22Rv1 (cell line): ENCODE measurements around the gene POLR2L.
A peak's percentile ranks its signal among the peaks of the same experiment; 100 is the strongest.

Experiments used
- H3K27ac ChIP-seq: fragments of 450-650 bp; 2 replicates; pipeline ENCODE4 v1.5.1; 2017
- ZFX ChIP-seq: fragments of 450-650 bp; IDR thresholded peaks from 2 replicates; pipeline ENCODE4 v1.6.1; 2017; ENCODE audit warnings: antibody characterized with exemption, borderline replicate concordance
- TF ChIP-seq, protein P1 (sequence below): fragments of 450-650 bp; IDR thresholded peaks from 2 replicates; pipeline ENCODE4 v1.5.1; 2017; ENCODE audit warnings: mild to moderate bottlenecking

The POLR2L gene

DNA sequence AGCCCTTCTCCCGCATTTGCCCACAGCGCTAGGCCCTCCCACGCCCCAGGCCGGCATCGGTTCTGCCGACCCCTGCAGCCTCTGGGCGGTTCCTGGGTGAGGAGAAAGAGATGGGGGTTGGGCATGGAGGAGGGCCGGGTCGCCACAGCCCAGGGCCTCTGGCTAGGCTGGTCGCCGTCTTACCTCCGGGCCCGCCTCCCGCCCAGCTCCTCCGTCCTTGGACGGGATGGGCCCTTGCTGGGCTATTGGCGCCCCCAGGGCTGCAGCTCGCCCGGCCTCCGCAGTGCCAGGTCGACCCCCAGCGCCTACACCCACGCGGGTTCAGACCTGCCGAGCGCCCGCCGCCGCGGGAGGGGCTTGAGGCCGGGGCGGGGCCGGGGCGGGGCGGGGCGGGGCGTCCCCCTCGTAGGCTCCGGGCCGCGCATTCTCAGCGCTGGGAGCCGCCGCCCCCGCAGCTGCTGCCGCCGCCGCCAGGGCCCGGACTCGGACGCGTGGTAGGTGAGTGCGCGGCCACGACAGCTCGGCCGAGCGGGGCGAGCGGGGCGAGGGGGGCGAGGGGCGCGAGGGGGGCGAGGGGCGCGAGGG, 9.7 kb downstream of the POLR2L start, which contains the start of gene CD151:
CD151 (plus strand) TSS at position 424 of the 585 bp plus-strand sequence. CDS start 3,118 bp downstream, outside the sequence.
- peak within 1 kb of the TSS; percentile 96 for H3K27ac ChIP-seq
- TF ChIP-seq, protein P1, sequence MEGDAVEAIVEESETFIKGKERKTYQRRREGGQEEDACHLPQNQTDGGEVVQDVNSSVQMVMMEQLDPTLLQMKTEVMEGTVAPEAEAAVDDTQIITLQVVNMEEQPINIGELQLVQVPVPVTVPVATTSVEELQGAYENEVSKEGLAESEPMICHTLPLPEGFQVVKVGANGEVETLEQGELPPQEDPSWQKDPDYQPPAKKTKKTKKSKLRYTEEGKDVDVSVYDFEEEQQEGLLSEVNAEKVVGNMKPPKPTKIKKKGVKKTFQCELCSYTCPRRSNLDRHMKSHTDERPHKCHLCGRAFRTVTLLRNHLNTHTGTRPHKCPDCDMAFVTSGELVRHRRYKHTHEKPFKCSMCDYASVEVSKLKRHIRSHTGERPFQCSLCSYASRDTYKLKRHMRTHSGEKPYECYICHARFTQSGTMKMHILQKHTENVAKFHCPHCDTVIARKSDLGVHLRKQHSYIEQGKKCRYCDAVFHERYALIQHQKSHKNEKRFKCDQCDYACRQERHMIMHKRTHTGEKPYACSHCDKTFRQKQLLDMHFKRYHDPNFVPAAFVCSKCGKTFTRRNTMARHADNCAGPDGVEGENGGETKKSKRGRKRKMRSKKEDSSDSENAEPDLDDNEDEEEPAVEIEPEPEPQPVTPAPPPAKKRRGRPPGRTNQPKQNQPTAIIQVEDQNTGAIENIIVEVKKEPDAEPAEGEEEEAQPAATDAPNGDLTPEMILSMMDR, result no peak
- no peak for TF ChIP-seq ZFX

DNA sequence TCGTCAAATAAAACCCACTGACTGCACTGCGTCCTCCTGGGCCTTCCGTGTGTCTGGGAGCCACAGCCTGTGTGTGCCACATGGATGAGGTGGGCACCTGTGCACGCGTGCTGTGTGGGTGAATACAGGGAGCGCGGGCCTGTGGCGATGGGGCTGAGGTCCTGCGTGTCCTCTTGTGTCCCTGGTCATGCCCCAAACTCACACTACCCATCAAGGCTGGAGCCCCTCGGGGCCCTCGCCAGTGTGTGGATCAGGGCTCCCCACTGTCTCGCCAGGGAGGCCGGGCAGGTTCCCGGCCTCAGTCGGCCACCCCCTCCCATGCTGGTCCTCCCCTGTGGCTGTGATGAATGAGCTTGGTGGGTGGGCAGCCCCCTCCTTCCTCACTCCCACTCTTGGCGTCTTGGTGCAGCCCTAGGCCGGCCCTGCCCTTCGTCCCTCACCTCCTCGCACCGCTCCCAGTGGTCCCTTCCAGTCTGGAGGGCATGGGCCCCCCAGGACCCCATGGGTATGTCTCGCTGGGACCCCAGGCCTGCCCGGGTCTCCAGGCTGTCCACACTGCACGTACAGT, 10.3 kb downstream of the POLR2L start:
- TF ChIP-seq, protein P1, result no peak
- TF ChIP-seq ZFX, result no peak
- H3K27ac ChIP-seq, result peak overlapping the region; percentile 96

DNA sequence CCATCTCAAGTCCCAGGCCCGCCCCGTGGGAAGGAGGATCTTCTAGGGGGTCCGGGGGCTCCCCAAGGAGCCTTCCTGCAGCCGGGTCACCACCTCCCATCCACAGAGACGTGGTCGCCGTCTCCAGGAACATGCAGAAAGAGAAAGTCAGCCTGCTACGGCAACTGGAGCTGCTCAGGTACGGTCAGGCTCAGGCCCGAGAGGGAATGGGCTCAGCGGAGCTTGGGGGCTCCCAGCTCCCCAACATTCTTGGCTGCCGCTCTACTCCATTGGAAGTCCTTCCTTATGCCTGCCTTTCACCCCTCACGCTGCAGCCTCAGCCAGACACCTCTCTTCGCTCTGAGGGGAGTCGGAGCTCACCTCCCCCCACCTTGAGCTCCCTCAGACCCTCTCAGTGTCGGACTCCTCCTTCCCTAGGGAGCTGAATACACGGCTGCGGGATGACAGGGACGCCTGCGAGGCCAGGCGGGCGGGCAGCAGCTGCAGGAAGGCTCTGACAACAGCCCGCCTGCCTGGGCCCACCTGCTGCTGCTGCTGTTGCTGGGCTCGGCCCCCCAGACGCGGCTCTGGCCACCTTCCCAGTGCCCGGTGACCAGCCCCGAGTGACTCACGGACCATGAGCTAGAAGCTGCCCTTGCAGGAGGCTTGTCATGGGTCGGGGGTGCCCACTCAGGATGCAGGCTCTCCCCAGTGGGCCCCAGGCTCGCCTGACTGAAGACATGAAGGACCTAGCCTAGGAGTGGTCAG, 11.0 kb downstream of the POLR2L start:
- no peak for TF ChIP-seq ZFX
- TF ChIP-seq, protein P1, result no peak
- peak overlapping the region; percentile 96 for H3K27ac ChIP-seq

DNA sequence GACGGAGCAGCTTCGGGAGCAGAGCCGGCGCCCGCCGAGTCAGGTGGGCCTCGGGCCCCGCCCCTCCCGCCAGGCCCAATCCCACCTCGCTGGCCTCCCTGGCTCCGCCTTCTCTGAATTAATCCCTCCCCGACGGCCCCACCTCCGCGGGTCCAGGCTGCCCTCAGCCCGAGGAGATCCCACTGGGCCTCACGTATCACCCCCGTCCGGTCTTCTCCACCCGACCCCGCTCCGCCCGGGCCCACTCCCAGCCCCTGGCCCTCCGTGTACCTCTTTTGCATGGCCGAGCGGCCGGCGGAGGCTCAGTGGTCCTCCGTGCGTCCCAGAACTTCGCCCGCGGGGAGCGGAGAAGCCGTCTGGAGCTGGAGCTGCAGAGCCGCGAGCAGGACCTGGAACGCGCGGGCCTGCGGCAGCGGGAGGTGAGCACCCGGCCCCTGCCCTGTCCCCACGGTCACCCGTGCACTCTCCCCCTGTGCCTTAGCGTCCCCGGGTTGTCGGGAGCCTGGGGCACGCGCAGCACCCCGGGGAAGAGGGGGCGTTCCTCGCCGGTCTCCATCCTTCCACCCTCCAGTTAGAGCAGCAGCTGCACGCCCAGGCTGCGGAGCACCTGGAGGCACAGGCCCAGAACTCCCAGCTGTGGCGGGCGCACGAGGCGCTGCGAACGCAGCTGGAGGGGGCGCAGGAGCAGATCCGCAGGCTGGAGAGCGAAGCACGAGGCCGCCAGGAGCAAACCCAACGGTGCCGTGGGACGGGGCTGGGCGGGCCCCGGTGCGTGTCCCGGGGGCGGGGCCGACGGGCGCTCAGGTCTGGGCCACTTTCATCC, 11.8 kb downstream of the POLR2L start:
- H3K27ac ChIP-seq, result peak overlapping the region; percentile 96
- TF ChIP-seq, protein P1, result no peak
- TF ChIP-seq ZFX, result no peak

DNA sequence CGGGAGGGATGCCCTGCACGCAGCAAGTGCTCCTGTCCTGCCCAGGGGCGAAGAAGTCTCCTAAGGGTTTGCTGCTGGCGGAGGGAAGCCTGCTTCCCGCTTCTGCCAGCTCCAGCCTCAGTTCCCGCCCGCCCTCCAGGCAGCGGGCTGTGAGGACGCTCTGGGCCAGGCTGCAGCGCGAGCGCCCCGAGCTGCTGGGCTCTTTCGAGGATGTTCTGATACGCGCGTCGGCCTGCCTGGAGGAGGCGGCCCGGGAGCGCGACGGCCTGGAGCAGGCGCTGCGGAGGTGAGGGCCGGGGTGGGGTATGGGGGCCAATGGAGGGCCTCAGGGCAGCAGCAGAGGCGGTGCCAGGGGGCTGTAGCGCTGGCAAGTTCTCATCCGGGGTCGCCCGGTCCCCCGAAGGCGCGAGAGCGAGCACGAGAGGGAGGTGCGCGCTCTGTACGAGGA, 12.5 kb downstream of the POLR2L start:
- TF ChIP-seq ZFX, result no peak
- TF ChIP-seq, protein P1, result no peak
- H3K27ac ChIP-seq, result peak overlapping the region; percentile 96

DNA sequence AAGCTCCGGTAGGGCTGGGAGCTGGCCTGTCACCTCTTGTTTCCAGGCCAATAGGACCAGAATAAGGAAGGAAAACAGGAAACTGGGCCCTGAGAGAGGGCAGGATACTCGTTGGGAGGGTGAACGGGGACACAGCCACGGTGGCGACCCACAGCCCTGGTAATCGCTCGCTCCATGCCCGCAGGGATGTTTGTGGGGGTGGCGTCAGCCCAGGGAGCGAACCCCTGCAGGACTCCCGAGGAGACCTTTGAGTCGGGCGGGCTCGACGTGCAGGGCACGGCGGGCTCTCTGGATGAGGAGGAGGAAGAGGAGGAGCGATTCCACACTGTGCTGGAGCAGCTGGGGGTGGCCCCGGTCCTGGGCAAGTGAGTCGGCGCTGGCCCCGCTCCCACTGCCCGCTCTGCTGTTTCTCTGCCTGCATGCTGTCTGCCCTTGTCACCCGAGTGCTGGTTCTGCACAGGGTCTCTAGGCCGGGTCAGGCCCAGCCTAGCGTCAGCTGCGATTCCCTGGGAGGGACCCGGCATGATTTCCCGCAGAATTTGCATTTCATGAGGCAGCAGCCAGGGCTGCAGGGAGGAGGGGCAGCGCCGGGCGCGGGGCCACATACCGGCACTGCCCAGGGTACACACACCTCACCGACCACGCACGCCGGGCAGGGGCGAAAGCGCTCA, 13.0 kb downstream of the POLR2L start:
- H3K27ac ChIP-seq, result peak overlapping the region; percentile 96

More for the DNA sequence above, 13.0 kb downstream of the POLR2L start:
- TF ChIP-seq, protein P1, result no peak
- no peak for TF ChIP-seq ZFX
